HG02943 (cell line): ENCODE measurements around the gene AFF1.
A peak's percentile ranks its signal among the peaks of the same experiment; 100 is the strongest.
"Not testable (repeated sequence)": the region's sequence is repeated elsewhere in the genome, so short reads cannot be mapped to it uniquely, and the experiment has no call there.

Source experiments
- ATAC-seq: cut with Tn5 transposase; IDR thresholded peaks from one replicate; pipeline ENCODE4 v1.9.1; 2021; ENCODE audit warnings: mild to moderate bottlenecking, low read depth, moderate library complexity; ENCODE audit not compliant: unreplicated experiment

AFF1 gene

DNA sequence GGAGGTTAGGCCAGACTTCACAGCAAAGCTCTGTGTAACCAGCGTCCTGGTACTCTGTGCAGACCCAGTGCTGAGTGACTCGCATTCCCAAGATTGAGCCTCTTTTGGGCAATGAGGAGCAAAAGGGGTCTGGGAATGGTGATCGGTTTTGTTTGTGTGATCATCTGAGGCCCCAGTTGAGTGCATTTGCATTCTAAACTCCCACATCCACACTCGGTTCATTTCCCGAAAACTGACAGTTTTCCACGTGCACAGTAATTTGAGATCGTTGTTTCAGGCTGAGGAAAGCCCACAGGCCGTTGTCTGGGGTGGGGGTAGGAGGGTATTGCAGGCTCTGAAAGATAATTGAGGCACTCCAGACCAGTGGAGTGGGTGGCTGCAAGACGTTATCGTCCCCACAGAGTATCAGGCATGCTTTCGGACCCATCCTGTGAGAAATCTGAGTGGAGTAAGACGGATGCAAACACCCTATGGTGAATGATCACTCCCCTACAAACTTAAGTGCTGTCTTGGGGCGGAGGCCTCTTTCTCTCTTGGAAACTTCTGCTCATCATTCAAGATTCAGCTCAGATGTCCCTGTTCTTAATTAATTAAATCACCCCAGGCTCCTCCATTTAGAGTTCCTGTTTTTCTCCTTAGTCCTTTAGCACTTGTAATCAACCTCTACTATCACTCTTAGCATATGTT, 96.1 kb downstream of the AFF1 start:
- no peak for ATAC-seq

GRCh38 chr4:87031920-87032319, 97.1 kb downstream of the AFF1 start:
- no peak for ATAC-seq

DNA sequence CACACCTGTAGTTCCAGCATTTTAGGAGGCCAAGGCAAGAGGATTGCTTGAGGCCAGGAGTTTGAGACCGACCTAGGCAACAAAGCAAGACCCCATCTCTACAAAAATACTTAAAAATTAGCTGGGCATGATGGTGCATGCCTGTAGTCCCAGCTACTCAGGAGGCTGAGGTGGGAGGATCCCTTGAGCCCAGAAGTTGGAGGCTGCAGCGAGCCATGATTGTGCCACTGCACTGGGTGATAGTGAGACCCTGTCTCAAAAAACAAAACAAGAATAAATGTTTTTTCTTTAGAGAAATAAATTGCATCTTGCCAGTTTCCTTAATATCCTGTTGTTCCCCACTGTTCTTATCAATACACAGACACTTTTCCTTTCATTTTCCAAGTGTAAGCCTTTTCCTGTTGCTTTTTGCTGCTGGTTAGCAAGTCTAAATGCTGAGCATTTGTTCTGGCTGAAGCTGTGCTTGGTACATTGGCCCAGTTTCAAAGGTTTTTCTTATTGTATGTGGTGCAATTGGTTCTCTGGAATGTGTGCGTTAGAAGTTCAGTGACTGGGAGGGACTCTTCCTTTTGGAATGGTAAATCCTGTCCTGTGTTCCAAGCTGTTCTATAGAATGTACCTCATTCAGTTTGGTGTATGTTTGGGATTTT, 98.2 kb downstream of the AFF1 start:
- no peak for ATAC-seq

DNA sequence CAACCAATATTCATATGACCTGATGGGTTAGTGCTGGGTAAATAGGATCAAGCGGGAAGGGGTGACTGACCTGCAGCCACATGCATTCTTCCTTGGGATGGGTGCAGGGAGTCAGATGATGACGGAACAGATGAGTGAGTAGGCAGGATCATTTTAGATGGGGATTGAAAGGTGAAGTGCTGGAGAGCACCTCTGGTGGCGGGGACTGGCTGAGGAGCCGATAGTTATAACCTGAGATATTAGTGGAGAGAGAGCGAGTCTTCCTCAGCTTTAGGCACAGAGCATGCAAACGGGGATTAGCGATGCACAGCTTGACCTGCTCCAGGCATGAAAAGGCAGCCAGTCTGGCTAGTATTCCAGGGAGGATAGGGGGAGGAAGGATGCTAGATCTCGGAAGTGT, 99.1 kb downstream of the AFF1 start:
- no peak for ATAC-seq

- ATAC-seq = no peak
These were observed 99.7 kb downstream of the AFF1 start for GRCh38 chr4:87034527-87034926.

GRCh38 chr4:87035881-87036509, 101.2 kb downstream of the AFF1 start:
- no peak for ATAC-seq

- ATAC-seq = no peak
These were observed 101.9 kb downstream of the AFF1 start for GRCh38 chr4:87036713-87037112.

DNA sequence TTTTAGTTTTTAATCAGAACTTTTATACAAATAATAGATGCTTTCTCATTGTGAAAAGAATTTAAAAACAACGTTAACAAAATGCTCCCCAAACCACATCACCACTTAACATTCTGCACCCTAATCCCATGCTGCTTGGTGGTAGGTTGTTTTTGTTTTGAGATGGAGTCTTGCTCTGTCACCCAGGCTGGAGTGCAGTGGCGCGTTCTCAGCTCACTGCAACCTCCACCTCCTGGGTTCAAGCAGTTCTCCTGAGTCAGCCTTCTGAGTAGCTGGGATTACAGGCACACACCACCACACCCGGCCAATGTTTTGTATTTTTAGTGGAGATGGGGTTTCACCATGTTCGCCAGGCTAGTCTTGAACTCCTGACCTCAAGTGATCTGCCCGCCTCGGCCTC, 102.4 kb downstream of the AFF1 start:
- not testable (repeated sequence) for ATAC-seq

DNA sequence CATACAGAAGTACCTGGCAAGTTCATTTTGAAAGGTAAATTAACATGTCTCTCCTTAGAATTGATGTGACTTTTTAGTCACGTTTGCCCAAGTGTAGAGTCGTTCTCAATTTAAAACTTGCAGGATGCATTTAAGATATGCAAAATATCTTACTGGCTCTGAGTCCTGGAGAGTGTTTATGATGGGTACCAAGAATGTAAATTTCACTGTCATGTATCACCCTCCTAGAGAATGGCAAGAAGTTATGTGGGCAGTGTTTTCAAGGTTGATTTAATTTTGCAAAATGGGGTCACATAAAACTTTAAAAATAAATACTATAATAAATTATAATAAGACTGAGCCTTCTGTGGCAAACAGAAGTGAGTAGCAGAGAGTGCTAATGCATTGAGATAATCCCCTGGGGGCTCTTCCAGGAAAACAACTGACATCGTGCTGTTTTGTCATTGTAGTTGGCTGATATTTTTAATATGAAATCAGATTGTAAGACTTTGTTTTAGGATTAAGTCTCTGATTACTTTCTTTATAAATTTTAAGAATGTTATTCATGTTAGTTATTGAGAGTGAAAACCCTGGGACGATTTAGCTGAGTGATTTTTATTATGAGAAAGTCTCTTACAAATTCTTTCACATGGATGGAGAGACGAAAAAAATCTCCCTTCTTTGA, 103.0 kb downstream of the AFF1 start:
- ATAC-seq = no peak

GRCh38 chr4:87038837-87039615, 104.2 kb downstream of the AFF1 start:
- ATAC-seq = no peak

- ATAC-seq = no peak
These were observed 106.3 kb downstream of the AFF1 start for GRCh38 chr4:87041141-87041540.

DNA sequence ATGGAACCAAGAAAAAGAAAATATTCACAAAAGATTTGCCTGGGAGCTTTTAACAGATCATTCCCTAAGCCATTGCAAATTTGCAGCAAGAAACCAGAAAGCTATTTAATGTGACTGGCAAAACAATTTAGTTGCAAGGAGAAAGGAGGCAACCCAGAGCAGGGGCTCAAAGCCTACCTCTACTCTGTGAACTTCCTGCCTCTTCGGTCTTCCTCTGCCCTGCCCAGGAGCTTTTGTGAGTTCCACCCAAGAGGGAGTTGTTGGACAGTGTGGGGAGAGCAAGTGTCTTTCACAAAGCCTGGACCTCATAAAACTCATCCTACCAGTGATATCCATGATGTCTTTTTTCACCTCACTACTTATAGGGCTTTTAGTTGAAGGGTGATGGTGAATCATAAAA, 107.4 kb downstream of the AFF1 start:
- ATAC-seq = no peak

GRCh38 chr4:87042986-87043820, 108.4 kb downstream of the AFF1 start:
- peak; percentile 63 for ATAC-seq

DNA sequence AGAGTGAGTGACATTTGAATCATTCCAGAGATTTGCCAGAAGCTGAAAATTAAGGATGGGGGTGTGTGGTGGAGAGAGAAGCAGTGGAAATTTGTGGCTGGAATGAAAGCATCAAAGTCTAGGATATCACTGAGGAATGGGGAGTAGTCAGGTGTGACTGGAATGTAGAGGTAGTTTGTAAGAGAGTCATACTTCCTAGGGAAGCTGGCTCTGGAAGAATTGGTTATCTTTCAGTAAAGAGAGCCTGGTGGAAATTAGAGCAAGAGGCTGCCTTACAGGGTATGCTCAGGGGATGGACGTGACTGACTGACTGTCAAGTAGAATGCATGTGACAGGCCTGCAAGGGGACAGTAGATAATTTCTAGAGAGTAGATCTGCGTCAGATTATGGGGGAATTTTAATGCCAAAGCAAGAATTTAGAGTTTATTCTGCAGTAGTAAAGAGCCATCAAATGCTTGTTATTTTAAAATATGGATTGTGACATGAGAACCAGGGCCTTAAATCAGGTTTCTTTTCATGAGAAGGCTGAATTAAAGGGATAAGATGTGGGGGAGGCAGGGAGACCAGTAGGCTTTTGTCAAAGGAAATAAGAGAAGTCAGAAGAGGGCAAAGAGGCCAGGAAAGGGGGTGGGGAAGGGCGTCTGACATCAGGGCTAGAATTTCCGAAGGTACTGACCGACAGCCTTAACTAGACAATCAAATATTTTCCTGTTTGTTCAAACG, 109.9 kb downstream of the AFF1 start:
- ATAC-seq = no peak

DNA sequence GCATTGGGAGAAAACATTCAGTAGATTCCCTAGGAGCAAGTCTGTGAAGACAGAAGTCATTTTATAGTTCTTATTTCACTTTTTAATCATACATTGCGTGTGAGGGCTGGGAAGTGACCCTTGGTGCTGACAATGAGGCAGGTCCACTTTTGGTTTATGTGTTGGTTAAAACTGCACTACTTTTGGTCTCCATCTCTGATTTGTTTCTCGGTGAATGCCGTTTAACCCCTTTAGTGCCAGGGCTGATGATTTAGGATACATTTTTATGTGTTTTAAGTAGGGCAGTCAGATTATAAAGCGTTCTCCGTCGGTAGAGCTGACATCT, 110.4 kb downstream of the AFF1 start:
- ATAC-seq = no peak

- ATAC-seq = no peak
These were observed 110.8 kb downstream of the AFF1 start for GRCh38 chr4:87045659-87046058.

DNA sequence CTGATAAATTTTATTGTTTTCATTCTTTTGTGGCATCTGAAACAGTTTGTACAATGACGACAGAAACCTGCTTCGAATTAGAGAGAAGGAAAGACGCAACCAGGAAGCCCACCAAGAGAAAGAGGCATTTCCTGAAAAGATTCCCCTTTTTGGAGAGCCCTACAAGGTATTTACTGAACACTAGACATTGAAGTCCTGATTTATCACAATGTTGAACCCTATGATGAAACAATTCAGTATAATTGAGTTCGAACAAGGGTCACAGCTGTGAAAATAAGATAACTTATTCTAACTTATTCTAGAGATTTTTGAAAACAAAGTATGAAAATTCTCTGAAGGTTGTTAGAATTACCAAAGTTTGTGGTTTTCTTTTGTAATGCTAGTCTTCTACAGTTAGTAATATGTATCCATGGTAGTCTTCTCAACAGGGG, 111.3 kb downstream of the AFF1 start:
- ATAC-seq = no peak

DNA sequence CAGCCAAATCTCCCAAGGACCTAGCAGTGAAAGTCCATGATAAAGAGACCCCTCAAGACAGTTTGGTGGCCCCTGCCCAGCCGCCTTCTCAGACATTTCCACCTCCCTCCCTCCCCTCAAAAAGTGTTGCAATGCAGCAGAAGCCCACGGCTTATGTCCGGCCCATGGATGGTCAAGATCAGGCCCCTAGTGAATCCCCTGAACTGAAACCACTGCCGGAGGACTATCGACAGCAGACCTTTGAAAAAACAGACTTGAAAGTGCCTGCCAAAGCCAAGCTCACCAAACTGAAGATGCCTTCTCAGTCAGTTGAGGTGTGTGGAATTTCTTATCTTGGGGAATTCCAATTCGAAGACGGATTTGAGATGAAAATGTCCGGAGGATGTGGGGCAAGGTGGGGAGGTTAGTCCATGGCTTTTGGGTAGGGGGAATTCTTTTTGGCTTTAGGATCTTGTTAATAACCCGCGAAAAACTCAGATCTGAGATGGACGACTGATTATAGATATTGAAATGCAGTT, 112.5 kb downstream of the AFF1 start:
- no peak for ATAC-seq

DNA sequence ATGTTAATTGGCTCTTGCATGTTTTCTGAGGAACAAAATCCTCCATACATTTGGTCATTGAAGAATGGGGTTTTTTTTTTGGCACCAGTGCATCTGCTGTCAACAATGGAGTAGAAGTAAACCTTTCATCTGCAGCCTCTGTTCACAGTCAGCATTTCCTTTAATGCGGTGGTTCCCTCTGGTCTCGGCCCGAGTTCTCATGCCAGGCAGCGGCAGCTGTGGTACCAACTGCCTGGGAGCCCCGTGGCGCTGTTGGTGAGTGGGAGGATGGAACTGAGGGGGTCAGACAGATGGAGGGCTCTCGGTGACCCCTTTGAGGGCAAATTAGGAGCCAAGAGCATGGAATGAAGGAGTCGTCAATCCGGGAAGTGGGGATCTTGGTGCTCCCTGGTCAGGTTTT, 114.7 kb downstream of the AFF1 start:
- no peak for ATAC-seq
